ENCODE measurements around the gene LCP2.

LCP2 gene

DNA sequence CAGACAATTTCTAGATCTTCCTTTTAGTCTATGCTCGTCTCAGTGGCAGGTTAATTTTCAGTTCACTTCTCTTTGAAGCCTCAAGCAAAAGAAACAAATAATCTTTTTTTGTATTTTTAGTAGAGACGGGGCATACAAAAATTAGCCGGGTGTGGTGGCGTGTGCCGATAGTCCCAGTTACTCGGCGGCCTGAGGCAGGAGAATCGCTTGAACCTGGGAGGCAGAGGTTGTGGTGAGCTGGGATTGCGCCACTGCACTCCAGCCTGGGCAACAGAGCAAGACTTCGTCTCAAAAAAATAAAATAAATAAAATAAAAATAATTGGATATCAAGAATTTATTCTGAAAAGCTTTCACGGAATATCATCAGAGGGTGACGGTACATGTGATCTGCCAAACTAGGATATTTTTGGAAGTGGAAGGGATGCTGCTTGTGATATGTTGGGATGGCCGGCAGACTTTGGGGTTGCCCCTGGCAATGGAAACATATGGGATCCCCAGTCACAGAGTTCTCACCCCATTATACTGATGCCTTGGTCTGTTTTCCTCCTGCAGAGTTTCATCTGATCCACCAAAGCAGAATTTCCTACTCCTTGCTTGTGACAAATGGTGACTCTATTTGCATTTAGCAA is 7.6 kb upstream of the LCP2 start:
- Histone ChIP-seq H3K4me2 (ENCODE audit: insufficient read depth, low read length) (no peak overlapping the region), H3K9me3 (ENCODE audit: insufficient read depth, low read length, severe bottlenecking) (no peaks in the 10 kb centered on the region), H3K9ac (ENCODE audit: low read depth, low read length) (no peak overlapping the region), H3K36me3 (ENCODE audit: insufficient read depth, low read length) (no peaks in the 10 kb centered on the region), H4K20me1 (ENCODE audit: insufficient read depth, low read length) (no peaks in the 10 kb centered on the region), H3K4me1 (ENCODE audit: insufficient read depth, low read length) (peaks cover 56% of the 10 kb centered on the region), H2AFZ (ENCODE audit: low read depth, low read length) (no peak overlapping the region), H3K79me2 (ENCODE audit: insufficient read depth, low read length) (no peaks in the 10 kb centered on the region), H3K27me3 (ENCODE audit: insufficient read depth, low read length, poor library complexity) (no peaks in the 10 kb centered on the region), H3K27ac (ENCODE audit: low read length) (no peak overlapping the region; the same call in 1 of the 2 replicates), H3K4me3 (ENCODE audit: low read depth in 1 of 2, low read length in 2 of 2) (no peak overlapping the region)
- DNase-seq (no peak), ATAC-seq (ENCODE audit: insufficient read depth, low read depth) (no peak)
- TF ChIP-seq, protein P1, sequence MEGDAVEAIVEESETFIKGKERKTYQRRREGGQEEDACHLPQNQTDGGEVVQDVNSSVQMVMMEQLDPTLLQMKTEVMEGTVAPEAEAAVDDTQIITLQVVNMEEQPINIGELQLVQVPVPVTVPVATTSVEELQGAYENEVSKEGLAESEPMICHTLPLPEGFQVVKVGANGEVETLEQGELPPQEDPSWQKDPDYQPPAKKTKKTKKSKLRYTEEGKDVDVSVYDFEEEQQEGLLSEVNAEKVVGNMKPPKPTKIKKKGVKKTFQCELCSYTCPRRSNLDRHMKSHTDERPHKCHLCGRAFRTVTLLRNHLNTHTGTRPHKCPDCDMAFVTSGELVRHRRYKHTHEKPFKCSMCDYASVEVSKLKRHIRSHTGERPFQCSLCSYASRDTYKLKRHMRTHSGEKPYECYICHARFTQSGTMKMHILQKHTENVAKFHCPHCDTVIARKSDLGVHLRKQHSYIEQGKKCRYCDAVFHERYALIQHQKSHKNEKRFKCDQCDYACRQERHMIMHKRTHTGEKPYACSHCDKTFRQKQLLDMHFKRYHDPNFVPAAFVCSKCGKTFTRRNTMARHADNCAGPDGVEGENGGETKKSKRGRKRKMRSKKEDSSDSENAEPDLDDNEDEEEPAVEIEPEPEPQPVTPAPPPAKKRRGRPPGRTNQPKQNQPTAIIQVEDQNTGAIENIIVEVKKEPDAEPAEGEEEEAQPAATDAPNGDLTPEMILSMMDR (IDR thresholded peaks at IDR 0.05; ENCODE audit: borderline replicate concordance, extremely low read depth, low read length, poor library complexity, severe bottlenecking): no peak
- TF ChIP-seq EZH2 (IDR thresholded peaks at IDR 0.05; ENCODE audit: borderline replicate concordance, low read depth, low read length, severe bottlenecking): no peak

DNA sequence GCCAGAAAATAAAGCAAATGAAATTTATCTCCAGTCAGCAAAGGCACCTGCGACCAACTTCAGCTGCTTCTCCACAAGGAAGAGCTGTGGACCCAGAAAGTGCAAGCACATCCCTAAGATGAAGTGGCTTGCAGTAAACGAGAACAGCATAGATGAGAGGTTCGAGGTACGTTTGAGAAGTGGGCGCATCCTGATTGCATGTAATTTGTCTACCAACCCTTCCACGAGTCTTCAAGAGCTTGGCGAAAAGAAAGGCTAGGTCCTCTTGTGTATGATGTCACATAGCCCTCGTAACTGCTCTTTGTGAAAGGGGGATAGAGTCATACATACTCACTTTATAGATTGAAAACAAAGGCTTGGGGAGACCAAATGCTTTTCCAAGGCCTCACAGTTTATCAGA is 6.0 kb upstream of the LCP2 start:
- Histone ChIP-seq H3K36me3 (ENCODE audit: insufficient read depth, low read length) (no peaks in the 10 kb centered on the region), H3K27ac (ENCODE audit: low read length) (peak overlapping the region; percentile 96), H3K4me3 (ENCODE audit: low read depth in 1 of 2, low read length in 2 of 2) (no peak overlapping the region), H3K9ac (ENCODE audit: low read depth, low read length) (peak overlapping the region; percentile 72), H3K9me3 (ENCODE audit: insufficient read depth, low read length, severe bottlenecking) (no peaks in the 10 kb centered on the region), H3K79me2 (ENCODE audit: insufficient read depth, low read length) (peaks cover 3% of the 10 kb centered on the region; the same call in 1 of the 2 replicates), H3K4me2 (ENCODE audit: insufficient read depth, low read length) (peak overlapping the region; percentile 66), H2AFZ (ENCODE audit: low read depth, low read length) (peak overlapping the region; percentile 89), H3K4me1 (ENCODE audit: insufficient read depth, low read length) (peaks cover 66% of the 10 kb centered on the region), H4K20me1 (ENCODE audit: insufficient read depth, low read length) (no peaks in the 10 kb centered on the region), H3K27me3 (ENCODE audit: insufficient read depth, low read length, poor library complexity) (no peaks in the 10 kb centered on the region)
- ATAC-seq (ENCODE audit: insufficient read depth, low read depth) (peak; percentile 0; the same call in 1 of the 3 replicates), DNase-seq (no peak)
- TF ChIP-seq, protein P1 (IDR thresholded peaks at IDR 0.05; ENCODE audit: borderline replicate concordance, extremely low read depth, low read length, poor library complexity, severe bottlenecking): peak; percentile 16
- TF ChIP-seq EZH2 (IDR thresholded peaks at IDR 0.05; ENCODE audit: borderline replicate concordance, low read depth, low read length, severe bottlenecking): no peak

DNA sequence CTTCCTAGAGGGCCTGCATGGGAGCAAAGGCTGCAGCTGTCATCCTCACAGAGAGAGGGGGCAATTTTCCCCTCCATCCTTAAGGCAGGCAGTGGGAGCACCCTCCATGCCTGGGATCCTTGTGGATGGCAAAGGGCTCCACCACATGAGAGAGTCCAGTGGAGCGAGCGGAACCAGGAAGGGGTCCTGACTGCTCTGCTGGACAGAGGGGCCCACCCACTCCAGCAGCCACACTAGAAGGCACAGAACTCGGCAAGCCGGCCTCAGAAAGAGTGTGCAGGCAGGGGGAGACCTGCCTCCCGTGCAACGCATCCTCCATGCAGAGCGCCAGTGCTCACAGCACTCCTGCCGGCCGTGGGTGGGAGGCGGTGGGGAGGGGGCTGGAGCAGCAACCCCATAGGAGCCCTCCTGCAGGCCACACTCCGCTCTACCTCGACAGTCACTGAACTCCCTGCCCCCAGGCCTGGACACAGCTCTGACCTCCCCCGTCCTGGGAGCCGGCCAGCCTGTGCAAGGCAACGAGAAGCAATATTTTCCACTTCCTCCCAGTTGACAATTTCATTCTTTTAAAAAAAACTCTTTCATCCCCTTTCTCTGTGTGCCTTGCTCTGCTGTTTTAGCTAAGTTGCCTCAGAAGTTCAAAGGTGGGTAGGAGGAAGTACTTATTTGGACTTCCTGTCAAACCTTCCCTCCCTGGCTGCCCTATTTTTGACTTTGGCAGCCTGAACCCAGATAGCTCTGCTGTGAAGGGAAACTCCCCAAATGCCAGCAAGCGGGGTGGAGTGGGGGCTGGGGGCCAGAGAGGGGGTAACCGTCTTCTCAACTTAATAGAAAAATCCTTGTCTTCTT is 5.3 kb upstream of the LCP2 start:
- peak overlapping the region in 1 of 2 experiments; percentile 46; a peak in 2 of 4 replicates for H3K4me3 ChIP-seq (ENCODE audit: low read depth in 1 of 2, low read length in 2 of 2)
- peak overlapping the region; percentile 96 for H3K27ac ChIP-seq (ENCODE audit: low read length)
- H3K27me3 ChIP-seq (ENCODE audit: insufficient read depth, low read length, poor library complexity): no peaks in the 10 kb centered on the region
- DNase-seq: peak; percentile 80
- TF ChIP-seq, protein P1 (IDR thresholded peaks at IDR 0.05; ENCODE audit: borderline replicate concordance, extremely low read depth, low read length, poor library complexity, severe bottlenecking): peak; percentile 47
- no peak for TF ChIP-seq EZH2 (IDR thresholded peaks at IDR 0.05; ENCODE audit: borderline replicate concordance, low read depth, low read length, severe bottlenecking)
- peaks cover 9% of the 10 kb centered on the region for H3K79me2 ChIP-seq (ENCODE audit: insufficient read depth, low read length)
- ATAC-seq (ENCODE audit: insufficient read depth, low read depth): peak; percentile 90
- H2AFZ ChIP-seq (ENCODE audit: low read depth, low read length): peak overlapping the region; percentile 89
- H3K4me1 ChIP-seq (ENCODE audit: insufficient read depth, low read length): peaks cover 73% of the 10 kb centered on the region
- no peaks in the 10 kb centered on the region for H3K36me3 ChIP-seq (ENCODE audit: insufficient read depth, low read length)
- H3K9ac ChIP-seq (ENCODE audit: low read depth, low read length): peak overlapping the region; percentile 72
- H4K20me1 ChIP-seq (ENCODE audit: insufficient read depth, low read length): no peaks in the 10 kb centered on the region
- no peaks in the 10 kb centered on the region for H3K9me3 ChIP-seq (ENCODE audit: insufficient read depth, low read length, severe bottlenecking)
- H3K4me2 ChIP-seq (ENCODE audit: insufficient read depth, low read length): peak overlapping the region; percentile 66

Data from DND-41 (cell line).